SK-N-SH (cell line): Measurements from ENCODE around the gene CCM2.

Source experiments
- EP300 ChIP-seq, 2 experiments: IDR thresholded peaks; 2 replicates each; pipeline versions ENCODE4 v1.4.0 to v1.6.1; 2012; ENCODE audit warnings: borderline replicate concordance in 1 of 2, low read depth in 1 of 2, low read length in 1 of 2
- POLR2AphosphoS5 ChIP-seq: IDR thresholded peaks from 2 replicates; pipeline ENCODE4 v1.6.1; 2012; ENCODE audit warnings: low read depth, low read length
- SMC3 ChIP-seq: IDR thresholded peaks from 2 replicates; pipeline ENCODE4 v1.6.1; 2012; ENCODE audit warnings: low read depth, low read length, improper control_type of control experiment
- USF1 ChIP-seq: IDR thresholded peaks from 2 replicates; pipeline ENCODE4 v1.4.0; 2012; ENCODE audit warnings: low read depth, borderline replicate concordance
- YY1 ChIP-seq: IDR thresholded peaks from 2 replicates; pipeline ENCODE4 v1.4.0; 2012; ENCODE audit warnings: low read depth, mild to moderate bottlenecking
- TF ChIP-seq, protein P1 (sequence below): fragments of 200-600 bp; sonication (generic); IDR thresholded peaks from 2 replicates; pipeline ENCODE4 v1.6.1; 2017; ENCODE audit warnings: antibody characterized with exemption, mild to moderate bottlenecking, moderate library complexity
- TF ChIP-seq, protein P2 (sequence below): fragments of 150-350 bp; IDR thresholded peaks from 2 replicates; pipeline ENCODE4 v1.6.1; 2017; ENCODE audit warnings: antibody characterized with exemption, low read length, low read depth, borderline replicate concordance

- TF ChIP-seq, protein P1, sequence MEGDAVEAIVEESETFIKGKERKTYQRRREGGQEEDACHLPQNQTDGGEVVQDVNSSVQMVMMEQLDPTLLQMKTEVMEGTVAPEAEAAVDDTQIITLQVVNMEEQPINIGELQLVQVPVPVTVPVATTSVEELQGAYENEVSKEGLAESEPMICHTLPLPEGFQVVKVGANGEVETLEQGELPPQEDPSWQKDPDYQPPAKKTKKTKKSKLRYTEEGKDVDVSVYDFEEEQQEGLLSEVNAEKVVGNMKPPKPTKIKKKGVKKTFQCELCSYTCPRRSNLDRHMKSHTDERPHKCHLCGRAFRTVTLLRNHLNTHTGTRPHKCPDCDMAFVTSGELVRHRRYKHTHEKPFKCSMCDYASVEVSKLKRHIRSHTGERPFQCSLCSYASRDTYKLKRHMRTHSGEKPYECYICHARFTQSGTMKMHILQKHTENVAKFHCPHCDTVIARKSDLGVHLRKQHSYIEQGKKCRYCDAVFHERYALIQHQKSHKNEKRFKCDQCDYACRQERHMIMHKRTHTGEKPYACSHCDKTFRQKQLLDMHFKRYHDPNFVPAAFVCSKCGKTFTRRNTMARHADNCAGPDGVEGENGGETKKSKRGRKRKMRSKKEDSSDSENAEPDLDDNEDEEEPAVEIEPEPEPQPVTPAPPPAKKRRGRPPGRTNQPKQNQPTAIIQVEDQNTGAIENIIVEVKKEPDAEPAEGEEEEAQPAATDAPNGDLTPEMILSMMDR: no peak
- no peak for TF ChIP-seq YY1
- no peak for TF ChIP-seq USF1
- TF ChIP-seq, protein P2, sequence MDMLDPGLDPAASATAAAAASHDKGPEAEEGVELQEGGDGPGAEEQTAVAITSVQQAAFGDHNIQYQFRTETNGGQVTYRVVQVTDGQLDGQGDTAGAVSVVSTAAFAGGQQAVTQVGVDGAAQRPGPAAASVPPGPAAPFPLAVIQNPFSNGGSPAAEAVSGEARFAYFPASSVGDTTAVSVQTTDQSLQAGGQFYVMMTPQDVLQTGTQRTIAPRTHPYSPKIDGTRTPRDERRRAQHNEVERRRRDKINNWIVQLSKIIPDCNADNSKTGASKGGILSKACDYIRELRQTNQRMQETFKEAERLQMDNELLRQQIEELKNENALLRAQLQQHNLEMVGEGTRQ: no peak
- no peak for TF ChIP-seq SMC3
- no peak for TF ChIP-seq POLR2AphosphoS5
- no peak for TF ChIP-seq EP300 (IDR thresholded peaks at IDR 0.05; ENCODE audit: borderline replicate concordance in 1 of 2, low read depth in 1 of 2, low read length in 1 of 2)
These were observed 7.7 kb downstream of the CCM2 start for GRCh38 chr7:45007571-45008328.
